Panc1 (cell line): ENCODE data around the gene SCARB2.

Experiments
- CTCF ChIP-seq: fragments of 450-650 bp; IDR thresholded peaks from 2 replicates; pipeline ENCODE4 v1.5.1; 2017; ENCODE audit warnings: mild to moderate bottlenecking
- REST ChIP-seq, 2 experiments: IDR thresholded peaks; 2 replicates each; pipeline ENCODE4 v1.6.1; 2011 to 2012; ENCODE audit warnings: low read depth in 2 of 2, control low read depth in 1 of 2, low read length in 1 of 2, mild to moderate bottlenecking in 1 of 2, moderate library complexity in 1 of 2; ENCODE audit not compliant: insufficient read depth in 1 of 2
- SIN3A ChIP-seq: IDR thresholded peaks from 2 replicates; pipeline ENCODE4 v1.6.1; 2012; ENCODE audit warnings: low read depth, mild to moderate bottlenecking, low read length, moderate library complexity, borderline replicate concordance; ENCODE audit not compliant: insufficient read depth

GRCh38 chr4:76219299-76220055 is 5.9 kb upstream of the SCARB2 start:
- no peak for TF ChIP-seq CTCF
- no peak for TF ChIP-seq REST (IDR thresholded peaks at IDR 0.05; ENCODE audit: insufficient read depth in 1 of 2, low read depth in 2 of 2, low read length in 1 of 2)
- no peak for TF ChIP-seq SIN3A
